HG02642 (cell line): ENCODE data around the gene ARMH1.
A peak's percentile ranks its signal among the peaks of the same experiment; 100 is the strongest.

Source experiments
- ATAC-seq: cut with Tn5 transposase; IDR thresholded peaks from one replicate; pipeline ENCODE4 v1.9.1; 2021; ENCODE audit warnings: mild to moderate bottlenecking; ENCODE audit not compliant: unreplicated experiment, poor library complexity

ARMH1 gene

GRCh38 chr1:44643721-44644334, 30.7 kb upstream of the ARMH1 start:
- no peak for ATAC-seq

DNA sequence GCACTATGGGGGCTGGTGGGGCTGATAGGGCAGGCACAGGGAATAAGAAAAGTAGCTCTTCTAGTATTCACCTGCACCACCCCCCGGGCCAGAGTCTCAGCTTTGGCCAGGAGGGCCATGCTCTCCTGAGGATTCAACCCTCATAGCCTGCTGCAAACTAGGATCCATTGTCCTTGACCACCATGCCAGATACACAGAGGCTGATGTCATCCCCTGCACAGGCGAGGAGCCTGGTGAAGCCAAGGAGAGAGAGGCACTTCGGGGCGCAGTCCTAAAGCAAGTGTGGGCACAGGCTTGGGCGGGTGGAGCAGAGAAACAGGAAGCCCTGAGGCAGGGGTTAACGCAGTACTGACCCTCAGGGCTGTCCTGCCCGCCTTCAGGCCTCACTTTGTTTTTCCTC, 29.7 kb upstream of the ARMH1 start:
- no peak for ATAC-seq

DNA sequence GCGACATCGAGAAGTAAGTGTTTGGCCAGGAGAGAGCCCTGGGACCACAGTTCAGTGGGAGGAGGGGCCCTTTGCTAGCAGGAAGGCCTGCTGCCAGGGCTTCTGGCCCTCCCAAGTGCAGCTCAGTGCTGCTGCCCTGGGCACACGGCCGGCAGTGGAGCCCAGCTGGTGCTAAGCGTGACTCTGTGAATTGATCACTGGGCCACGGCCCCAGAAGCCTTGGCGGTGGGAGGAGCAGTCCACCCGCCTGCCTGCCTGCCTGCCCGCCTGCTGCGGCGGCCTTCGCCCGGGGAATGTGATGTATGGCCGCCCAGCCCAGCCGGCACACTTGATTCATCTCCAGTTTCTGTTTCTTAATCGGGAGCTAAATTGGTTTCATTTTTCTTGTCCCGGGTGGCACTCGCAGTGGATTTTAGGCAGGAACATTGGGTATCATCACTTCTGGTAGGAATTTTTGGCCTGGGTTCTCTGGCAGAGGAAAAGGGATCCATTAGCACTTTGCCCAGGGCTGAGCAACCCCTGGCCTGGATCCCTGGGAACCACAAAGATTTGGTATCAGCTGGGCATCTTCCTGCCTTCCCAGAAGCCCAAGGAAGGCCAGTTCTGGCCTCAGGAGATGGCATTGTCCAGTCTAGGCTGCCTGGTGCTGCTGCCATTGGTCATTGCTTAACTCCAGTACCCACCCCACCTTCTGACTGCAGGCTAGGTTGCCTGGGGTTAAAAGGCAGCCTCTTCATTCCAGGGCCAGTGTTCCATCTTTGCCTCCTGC, 28.9 kb upstream of the ARMH1 start:
- no peak for ATAC-seq

DNA sequence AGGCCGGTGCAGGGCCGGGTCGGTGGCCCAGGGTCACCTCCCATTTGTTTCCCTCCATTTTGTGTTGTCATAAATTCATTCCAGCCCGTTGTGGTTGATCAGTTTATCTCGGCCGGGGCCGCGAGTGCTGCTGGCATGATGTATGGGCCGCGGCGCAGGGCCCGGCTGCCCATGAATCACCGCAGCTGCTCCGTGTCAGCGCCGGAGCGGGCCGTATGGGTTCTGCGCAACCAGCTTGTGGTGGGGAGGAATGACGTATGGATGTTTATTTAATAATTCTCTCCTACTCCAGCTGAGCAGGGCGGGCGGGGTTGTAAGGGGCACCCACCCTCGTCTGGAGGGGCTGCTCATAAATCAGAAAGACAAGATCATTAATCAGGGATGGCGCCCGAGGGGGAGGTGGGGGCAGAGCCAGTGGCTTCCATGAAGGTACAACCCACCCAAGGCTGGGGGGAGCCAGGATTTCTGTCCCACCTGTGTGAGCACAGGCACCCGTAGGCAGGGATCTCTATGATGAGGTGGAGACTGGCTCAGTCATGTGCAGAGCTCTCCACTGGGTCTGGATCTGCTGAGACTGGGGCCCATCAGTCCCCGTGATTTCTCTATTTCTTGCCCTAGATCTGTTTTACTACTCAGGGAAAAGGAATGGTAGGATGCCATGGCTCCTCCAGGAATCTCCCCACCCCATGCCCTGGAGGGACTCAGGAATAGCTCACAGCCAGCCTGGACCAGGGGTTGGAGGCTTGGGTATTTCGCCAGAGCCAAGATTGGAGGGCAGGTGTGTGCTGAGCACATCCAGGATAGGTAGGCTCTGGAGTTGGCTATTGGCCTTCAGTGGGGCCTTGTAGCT, 28.0 kb upstream of the ARMH1 start:
- ATAC-seq = no peak

GRCh38 chr1:44647896-44648295, 26.6 kb upstream of the ARMH1 start:
- no peak for ATAC-seq

DNA sequence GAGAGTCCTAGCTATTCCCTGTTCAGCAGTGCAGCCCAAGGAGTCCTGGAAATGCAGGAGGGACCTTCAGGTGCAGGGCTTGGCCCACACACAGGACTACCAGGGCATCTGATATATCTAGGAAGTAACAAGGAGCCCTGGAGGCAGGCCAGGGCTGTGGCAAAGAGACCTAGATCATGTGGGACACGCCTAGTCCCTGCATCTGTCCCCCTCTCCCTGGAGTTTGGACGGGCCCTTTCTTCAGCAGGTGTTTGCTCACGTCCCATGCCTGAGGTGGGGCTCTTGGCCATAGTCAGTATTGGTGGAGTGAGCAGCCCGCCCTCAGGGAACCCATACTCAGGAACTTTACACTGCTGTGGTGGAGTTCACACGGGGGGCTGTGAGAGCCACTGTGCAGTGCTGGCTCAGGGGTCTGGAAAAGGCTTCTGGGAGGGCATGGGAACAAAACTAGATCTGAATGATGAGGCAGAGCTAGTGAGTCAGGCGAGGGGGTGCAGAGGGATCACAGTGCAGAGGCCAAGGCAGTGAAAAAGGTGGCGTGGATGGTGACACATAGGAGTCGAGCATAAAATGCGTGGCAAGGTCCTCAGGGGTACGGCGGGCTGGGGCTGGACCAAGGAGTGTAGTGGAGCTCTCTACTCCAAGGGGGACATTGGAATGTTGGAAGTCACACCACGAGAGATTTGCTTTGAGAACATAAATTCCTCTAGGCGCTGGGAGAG, 25.8 kb upstream of the ARMH1 start:
- no peak for ATAC-seq

DNA sequence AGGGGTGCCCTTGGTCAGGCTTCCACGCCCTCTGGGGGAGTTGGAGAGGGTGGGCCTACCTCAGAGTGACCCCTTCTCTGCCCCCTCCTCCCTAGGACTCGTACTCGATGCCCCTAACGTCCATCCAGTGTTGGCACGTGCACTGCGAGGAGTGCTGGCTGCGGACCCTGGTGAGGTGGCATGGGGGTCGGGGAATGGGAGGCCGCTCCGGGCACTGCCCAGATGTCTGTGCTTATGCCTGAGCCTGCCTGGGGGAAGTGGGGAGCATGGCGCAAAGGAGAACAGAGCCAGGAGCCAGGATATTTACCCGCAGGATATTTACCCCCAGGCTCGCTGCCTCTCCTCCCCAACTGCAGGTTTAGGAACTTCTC, 24.7 kb upstream of the ARMH1 start:
- no peak for ATAC-seq

DNA sequence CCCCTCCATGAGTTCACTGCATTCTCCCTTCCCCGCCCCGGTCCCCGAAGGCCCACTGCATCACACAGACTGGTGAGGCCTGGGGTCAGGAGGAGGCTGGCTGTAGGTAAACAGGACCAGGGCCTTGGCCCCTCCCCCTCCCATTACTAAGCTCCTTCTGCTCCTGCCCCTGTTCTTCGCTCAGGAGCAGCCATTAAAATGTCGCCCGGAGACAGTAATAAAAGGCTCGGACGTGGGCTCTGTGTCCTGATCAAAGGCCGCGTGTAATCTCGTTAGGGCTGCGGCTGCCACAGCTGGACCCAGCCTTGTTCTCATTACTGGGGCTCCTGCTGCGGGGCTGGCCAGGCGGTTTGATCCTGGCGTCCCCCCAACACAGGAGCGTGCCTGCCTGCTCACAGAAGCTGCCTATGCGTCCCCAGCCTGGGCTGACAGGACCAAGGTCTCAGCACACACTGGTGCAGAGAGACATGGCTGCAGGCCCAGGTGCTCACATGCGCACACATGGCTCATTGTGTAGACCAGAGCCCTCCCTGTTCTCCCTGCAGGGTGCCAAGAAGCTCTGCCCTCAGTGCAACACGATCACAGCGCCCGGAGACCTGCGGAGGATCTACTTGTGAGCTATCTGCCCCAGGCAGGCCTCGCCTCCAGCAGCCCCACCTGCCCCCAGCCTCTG, 24.2 kb upstream of the ARMH1 start:
- no peak for ATAC-seq

- no peak for ATAC-seq
Measured at GRCh38 chr1:44651069-44651468, 23.4 kb upstream of the ARMH1 start.

GRCh38 chr1:44652445-44653106, 21.9 kb upstream of the ARMH1 start:
- ATAC-seq = peak; percentile 67

- ATAC-seq = no peak
Measured at GRCh38 chr1:44653107-44653964, 21.2 kb upstream of the ARMH1 start.

GRCh38 chr1:44654621-44655187, 19.8 kb upstream of the ARMH1 start:
- ATAC-seq = no peak

- ATAC-seq = no peak
Measured at GRCh38 chr1:44655609-44656008, 18.9 kb upstream of the ARMH1 start.

- no peak for ATAC-seq
Measured at GRCh38 chr1:44659566-44659965, 14.9 kb upstream of the ARMH1 start.

DNA sequence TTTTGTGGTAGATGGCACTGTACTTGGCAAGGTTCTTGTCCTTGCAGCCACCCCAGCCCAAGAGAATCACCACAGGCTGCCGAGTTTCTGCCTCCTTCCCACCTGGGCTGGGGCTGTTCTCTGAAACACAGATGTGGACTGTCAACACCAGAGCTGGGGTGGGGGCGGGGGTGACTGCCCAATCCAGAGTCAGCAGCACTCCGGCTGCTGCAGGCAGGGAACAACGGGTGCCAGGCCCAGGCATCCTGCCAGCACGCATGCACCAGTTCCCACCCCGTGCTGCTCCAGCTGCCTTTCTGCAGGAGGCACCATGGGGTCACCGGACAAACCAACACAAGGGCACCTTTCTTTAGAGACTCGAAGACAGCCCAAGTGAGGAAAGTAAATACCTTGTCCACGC, 14.3 kb upstream of the ARMH1 start:
- ATAC-seq = no peak

GRCh38 chr1:44661781-44662682, 12.5 kb upstream of the ARMH1 start:
- no peak for ATAC-seq

DNA sequence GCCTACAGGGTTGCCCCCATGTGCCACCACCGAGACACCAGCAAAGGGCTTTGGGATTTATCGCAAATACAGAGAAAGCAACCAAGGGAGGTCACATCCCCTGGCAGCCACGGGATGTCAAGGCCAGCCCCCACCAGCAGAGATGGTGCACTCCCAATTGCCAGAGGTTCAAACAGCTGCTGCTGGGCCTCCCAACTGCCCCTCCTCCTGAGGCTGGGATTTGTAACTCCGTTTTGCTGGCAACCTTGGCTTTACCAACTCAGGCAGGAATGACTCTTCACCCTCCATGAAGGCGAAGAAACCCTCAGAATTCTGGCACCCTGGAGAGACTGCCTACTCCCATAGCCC, 11.9 kb upstream of the ARMH1 start:
- no peak for ATAC-seq
